GM03348 (cell line): ENCODE results near the gene RANBP17.
A peak's percentile ranks its signal among the peaks of the same experiment; 100 is the strongest.
"Not testable (repeated sequence)": the region's sequence is repeated elsewhere in the genome, so short reads cannot be mapped to it uniquely, and the experiment has no call there.

Experiments used
- DNase-seq: peaks from one replicate; pipeline ENCODE4 v3.0.0; 2012; ENCODE audit warnings: low spot score

RANBP17 gene

DNA sequence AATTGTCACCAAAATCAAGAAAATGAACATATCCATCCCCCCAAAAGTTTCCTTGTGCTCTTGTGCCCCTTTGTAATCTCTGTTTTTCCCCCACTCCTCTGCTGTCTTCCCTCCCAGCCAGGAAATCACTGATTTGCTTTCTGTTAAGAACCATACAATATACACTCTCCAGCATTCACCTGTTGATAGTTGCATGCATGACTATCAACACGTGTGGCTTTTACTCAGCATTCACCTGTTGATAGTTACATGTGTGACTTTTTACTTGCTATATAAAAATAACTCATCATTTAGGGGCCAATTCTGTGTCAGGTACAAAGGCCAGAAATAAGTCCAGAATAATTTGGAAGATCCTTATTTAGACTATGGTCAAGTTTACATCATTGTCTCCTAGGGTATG is 6.0 kb downstream of the RANBP17 start:
- DNase-seq = no peak

DNA sequence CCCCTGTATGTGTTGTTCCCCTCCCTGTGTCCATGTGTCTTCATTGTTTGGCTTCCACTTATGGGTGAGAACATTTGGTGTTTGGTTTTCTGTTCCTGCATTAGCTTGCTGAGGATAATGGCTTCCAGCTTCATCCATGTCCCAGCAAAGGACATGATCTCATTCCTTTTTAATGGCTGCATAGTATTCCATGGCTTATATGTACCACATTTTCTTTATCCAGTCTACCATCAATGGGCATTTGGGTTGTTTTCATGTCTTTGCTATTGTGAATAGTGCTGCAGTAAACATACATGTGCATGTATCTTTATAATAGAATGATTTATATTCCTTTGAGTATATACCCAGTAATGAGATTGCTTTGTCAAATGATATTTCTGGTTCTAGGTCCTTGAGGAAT is 8.6 kb downstream of the RANBP17 start:
- DNase-seq = not testable (repeated sequence)

DNA sequence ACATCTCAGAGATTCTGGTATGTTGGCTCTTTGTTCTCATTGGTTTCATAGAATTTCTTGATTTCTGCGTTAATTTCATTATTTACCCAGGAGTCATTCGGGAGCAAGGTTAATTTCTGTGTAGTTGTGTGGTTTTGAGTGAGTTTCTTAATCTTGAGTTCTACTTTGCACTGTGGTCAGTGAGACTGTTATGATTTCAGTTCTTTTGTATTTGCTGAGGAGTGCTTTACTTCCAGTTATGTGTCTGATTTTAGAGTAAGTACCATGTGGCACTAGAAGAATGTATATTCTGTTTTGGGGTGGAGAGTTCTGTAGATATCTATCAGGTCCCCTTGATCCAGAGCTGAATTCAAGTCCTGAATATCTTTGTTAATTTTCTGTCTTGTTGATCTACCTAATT is 12.2 kb downstream of the RANBP17 start:
- no peak for DNase-seq

DNA sequence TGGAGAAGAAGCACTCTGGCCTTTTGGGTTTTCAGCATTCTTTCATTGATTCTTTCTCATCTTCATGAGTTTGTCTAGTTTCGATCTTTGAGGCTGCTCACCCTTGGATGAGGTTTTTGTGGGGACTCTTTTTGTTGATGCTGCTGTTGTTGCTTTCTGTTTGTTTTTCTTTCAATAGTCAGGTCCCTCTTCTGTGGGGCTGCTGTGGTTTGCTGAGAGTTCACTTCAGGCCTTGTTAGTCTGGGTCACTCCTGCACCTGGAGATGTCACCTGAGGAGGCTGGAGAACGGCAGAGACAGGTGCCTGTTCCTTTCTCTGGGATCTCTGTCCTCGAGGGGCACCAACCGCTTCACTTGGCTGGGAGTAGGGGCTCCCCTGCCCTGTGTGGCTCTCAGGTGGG is 14.0 kb downstream of the RANBP17 start:
- DNase-seq = no peak

DNA sequence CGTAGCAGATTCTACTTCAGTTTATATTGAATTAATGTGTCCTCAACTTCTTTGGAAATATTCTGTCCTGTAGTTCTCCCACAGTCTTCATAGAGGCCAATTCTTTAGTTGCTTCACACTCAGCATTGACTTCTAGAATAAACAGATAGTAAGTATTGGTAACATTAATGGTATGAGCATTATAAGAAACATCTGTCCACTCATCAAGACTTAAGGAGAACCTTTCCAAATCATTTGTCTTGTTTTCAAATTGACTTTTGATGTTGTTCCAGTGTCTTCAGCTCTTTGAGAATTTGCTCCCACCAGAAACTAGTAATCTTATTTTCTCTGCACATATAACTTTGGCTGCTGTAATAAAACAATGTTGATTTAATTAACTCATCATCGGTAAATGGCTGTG is 18.3 kb downstream of the RANBP17 start:
- DNase-seq = no peak

DNA sequence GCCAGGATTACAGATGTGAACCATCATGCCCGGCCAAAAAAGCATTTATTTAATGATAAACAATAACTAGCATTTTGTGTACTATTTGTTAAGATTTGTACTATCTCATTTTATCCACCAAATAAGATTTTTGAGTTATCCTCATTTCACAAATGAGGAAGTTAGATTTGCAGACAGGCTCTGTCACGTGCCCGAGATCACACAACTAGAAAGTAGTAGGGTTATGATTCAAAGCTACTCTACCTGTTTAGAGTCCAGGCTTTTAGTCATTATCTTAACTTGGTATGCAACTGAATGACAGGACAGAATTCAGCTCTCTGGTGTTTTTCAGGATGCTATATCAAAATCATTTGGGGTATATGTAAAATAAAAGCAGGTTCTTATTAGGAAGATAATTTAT is 20.5 kb downstream of the RANBP17 start:
- DNase-seq = no peak

DNA sequence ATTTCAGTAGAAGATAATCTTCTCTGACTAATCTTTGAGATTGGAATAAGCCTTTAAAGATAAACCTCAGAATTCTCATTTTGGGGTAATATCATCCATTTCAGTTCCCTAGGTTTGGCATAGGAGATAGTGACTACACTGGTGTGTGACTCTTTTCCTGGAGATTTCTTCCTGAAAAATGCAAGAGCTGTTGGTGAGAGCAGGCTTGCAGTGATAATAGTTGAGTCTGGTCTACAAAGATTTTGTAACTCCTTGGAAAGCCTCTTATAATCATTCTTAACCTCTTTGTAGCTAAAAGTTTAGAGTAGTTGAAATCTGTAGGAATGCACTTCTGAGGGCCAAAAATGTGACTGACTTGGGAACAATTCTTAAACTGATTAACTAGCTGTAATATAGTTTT is 23.4 kb downstream of the RANBP17 start:
- DNase-seq = peak; percentile 34

DNA sequence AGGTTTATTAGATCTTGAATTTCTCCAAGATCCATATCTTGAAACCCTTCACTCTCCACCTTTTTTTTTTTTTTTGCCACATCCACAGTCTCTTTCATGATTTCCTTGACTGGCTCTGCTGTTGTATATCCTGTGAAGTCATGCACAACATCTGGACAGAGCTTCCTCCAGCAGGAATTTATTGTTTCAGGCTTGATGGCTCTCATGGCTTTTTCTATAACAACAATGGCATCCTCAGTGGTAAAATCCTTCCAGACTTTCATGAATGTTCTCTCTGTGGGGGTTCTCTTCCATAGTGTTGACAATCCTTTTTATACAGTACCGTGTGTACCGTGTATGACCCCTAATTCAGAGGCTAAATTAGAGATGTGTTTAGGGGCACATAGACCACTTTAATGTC is 24.0 kb downstream of the RANBP17 start:
- DNase-seq = no peak

DNA sequence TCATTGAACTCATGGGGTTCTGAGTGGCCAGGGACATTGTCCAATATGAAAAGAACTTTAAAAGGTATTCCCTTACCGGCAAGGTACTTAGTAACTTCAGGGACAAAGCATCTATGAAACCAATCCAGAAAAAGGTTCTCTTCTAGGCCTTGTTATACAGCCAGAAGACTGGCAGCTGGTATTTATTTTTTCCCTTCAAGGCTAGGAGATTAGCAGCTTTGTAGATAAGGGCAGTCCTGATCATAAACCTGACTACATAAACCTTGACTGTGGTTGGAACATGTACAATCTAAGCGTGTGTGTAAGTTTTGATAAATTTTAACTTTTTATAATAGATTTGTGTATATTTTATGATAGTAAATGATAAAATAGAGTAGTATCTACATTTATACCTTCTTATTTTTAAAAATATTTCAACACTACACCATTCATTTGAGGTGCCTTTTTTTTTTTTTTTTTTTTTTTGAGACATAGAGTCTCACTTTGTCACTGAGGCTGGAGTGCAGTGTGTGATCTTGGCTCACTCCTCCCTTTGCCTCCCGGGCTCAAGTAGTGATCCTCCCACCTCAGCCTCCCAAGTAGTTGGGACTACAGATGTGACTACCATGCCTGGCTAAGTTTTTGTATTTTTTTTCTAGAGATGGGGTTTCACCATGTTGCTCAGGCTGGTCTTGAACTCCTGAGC is 24.5 kb downstream of the RANBP17 start:
- DNase-seq = no peak

DNA sequence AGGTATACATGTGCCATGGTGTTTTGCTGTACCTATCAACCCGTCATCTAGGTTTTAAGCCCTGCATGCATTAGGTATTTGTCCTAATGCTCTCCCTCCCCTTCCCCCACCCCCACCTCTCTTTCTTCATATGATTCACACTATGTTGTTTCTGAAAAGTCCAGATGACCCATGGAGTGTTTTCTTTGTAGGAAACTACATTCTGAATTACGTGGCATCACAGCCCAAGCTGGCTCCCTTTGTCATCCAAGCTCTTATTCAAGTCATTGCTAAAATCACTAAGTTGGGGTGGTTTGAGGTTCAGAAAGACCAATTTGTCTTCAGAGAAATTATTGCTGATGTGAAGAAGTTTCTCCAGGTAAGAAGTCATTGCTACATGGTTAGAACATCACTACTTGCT is 30.4 kb downstream of the RANBP17 start:
- DNase-seq = no peak

DNA sequence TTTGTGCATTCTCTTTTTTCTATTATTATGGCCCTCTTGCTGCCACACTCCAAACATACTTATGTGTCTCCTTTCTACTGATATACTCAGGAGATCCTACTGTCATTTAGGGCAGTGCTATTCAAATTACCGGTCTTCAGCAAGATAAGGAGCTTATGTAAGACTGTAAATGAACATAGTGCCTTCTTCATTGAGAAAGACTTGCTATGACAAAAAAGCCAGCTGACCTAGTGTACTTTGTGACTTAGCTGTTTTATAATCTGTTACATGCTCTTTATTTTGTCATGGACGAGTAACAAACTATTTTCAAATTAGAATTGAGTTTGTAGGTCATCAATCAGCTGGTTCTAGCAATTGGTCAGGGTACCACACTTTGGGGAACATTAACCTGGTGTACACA is 32.8 kb downstream of the RANBP17 start:
- DNase-seq = no peak

DNA sequence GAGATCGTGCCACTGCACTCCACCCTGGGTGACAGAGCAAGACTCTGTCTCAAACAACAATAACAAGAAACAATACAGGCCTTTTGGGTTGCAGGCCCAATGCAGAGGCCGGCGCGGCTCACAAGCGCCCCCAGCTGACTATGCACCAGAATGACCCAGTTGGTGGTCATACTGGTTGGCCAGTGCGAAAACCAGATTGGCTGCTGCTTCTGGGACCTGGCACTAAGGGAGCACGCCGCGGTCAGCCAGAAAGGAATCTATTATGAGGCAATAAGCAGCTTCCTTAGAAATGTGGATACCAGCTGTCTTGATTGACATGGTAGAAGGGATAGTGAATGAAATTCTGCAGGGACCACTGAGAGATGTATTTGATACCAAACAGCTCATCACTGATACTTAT is 35.0 kb downstream of the RANBP17 start:
- DNase-seq = peak; percentile 28

DNA sequence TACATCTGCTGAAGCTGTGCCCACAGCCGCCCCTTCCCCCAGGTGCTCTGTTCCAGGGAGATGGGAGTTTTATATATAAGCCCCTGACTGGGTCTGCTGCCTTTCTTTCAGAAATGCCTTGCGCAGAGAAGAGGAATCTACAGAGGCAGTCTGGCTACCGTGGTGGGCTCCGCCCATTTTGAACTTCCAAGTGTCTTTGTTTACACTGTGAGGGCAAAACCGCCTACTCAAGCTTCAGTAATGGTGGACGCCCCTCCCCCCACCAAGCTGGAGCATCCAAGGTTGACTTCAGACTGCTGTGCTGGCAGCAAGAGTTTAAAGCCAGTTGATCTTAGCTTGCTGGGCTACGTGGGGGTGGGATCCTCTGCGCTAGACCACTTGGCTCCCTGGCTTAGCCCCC is 41.3 kb downstream of the RANBP17 start:
- DNase-seq = no peak

DNA sequence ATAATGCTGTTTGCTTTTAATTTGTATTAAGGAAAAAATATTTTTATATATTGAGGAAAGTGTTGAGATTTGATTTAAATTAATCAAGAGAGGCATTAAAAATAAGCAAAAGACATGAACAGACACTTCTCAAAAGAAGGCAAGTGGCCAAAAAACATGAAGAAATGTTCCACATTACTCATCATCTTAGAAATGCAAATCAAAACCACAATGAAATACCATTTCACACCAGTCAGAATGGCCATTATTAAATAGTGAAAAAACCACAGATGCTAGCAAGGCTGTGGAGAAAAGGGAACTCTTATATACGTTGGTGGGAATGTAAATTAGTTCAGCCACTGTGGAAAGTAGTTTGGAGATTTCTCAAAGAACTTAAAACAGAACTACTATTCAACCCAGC is 45.9 kb downstream of the RANBP17 start:
- DNase-seq = no peak

DNA sequence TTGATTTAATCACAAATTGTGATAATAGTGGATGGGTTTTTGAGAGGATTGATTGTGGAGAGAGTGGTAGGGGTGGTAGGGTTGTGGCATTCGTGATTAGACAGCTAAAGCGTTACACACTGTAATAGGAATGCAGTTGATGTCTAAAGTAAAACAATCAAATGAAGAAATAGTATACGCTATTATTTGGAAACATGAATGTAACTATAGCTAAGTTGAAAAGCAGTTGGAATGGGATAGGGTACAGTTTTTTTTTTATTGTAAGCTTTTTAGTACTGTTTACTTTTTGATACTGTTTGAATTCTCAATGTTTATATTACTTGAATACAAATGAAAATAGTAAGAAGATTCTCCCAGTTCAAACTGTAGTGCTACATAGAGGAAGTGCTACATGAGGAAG is 51.8 kb downstream of the RANBP17 start:
- no peak for DNase-seq

DNA sequence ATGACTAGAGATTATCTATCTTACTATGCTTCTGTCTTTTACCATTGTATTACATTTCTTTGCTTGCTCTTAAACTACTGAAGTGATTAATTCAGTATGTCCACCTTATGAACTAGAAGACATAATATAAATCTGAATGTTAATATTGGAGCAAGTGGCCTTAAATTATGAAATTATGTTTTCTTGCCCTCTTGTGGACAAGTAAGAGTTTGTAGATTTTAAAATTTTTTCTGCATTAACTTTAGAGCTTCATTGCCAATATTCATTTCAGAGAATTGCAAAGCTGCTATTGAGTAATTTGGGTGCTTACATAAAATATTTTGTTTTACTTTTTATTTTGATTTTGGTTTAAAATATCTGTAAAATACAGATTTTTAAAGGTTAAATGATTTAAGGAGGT is 55.3 kb downstream of the RANBP17 start:
- DNase-seq = peak; percentile 27

DNA sequence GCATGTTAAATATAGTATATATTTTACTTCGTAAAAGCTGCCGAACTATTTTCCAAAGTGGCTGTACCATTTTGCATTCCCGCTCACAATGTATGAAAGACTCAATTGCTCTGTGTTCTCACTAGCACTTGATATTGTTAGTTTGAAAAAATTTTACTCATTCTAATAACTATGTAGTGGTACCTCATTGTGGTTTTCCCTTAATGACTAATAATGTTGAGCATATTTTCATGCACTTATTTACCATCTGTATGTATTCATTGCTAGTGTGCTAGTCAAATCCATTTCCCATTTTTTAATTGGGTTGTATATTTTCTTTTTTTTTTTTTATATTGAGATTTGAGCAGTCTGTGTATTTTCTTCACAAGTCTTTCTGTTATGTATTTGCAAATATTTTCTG is 58.4 kb downstream of the RANBP17 start:
- no peak for DNase-seq

DNA sequence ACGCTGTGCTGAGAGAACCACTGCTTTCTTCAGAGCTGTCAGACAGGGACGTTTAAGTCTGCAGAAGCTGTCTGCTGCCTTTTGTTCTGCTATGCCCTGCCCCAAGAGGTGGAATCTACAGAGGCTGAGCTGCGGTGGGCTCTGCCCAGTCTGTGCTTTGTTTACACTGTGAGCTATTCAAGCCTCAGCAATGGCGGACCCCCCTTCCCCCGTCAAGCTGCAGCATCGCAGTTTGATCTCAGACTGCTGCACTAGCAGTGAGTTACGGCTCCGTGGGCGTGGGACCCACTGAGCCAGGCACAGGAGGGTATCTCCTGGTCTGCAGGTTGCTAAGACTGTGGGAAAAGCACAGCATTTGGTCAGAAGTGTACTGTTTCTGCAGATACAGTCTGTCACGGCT is 60.5 kb downstream of the RANBP17 start:
- not testable (repeated sequence) for DNase-seq

DNA sequence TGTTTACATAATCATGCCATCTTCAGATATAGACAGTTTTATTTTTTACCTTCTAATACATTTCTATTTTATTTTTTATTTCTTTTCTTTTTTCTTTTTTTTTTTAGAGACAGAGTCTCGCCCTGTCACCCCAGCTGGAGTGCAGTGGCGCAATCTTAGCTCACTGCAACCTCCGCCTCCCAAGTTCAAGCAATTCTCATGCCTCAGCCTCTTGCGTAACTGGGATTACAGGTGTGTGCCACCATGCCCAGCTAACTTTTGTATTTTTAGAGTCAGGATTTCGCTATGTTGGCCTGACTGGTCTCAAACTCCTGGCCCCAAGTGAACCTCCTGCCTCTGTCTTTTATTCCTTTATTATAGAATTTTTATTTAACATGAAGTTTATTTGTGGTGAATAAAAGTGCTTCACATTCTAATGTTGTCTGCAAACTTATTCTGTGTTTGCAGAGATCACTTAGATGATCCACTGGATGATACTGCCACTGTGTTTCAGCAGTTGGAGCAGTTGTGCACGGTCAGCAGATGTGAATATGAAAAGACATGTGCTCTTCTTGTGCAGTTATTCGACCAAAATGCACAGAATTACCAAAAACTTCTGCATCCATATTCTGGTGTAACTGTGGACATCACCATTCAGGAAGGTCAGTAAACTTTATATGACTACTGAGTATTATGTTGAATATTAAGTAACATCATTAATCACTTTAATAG is 62.2 kb downstream of the RANBP17 start:
- no peak for DNase-seq

DNA sequence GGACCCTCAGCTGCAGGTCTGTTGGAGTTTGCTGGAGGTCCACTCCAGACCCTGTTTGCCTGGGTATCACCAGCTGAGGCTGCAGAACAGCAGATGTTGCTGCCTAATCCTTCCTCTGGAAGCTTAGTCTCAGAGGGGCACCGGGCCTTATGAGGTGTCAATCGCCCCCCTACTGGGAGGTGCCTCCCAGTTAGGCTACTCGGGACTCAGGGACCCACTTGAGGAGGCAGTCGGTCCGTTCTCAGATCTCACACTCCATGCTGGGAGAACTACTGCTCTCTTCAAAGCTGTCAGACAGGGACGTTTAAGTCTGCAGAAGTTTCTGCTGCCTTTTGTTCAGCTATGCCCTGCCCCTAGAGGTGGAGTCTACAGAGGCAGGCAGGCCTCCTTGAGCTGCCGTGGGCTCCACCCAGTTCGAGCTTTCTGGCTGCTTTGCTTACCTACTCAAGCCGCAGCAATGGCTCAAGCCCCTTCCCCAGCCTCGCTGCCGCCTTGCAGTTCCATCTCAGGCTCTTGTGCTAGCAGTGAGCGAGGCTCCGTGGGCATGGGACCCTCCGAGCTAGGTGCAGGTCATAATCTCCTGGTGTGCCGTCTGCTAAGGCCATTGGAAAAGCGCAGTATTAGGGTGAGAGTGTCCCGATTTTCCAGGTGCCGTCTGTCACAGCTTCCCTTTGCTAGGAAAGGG is 73.9 kb downstream of the RANBP17 start:
- DNase-seq = not testable (repeated sequence)

DNA sequence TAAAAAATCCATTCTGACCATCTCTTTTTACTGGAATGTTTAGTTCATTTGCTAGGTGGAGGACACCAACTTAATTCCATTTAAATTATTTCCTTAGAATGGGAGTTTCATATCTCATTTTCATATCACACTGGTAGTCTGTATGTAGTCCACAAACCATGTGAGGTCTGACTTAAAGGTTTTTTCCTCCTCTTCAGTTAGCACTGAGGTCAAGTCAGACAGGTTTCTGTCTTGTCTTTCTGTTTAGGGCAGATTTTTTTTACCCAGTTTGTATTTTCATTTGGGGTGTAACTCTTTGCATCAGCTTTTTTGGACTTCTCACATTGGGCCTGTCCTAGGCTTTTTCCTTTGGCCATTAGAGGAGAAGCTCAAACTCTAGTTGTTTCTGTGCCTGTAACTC is 75.3 kb downstream of the RANBP17 start:
- DNase-seq = no peak

DNA sequence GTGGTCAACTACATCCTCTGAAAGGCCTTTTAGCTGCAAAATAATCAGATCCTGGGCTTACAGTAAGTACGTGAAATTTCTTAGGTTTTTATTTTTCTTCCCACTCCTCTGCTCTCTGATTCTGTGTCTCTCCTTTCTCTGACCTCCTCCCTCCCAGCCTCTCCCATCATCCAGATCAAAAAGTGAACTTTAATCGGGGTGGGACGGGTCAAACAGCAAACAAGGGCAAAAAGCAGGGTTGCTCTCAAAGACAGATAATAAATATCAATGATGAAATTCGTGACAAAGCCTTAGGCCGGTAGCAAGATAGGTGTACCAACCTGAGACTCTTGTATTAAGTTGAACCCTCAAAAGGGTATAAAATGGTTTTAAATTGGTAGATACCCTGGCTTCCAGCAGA is 76.1 kb downstream of the RANBP17 start:
- DNase-seq = no peak

DNA sequence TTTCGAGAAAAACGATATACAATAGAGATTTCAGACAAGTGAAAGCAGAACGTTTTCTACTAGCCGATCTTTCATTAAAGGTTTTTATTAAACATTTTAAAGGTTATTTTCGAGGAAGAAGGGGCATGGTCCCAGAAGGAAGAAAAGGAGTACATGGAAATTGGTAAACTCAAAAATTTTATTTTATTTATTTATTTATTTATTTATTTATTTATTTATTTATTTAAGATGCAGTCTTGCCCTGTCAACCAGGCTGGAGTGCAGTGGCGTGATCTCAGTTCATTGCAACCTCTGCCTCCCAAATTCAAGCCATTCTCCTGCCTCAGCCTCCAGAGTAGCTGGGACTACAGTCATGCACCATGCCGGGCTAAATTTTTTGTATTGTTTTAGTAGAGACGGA is 77.4 kb downstream of the RANBP17 start:
- no peak for DNase-seq

DNA sequence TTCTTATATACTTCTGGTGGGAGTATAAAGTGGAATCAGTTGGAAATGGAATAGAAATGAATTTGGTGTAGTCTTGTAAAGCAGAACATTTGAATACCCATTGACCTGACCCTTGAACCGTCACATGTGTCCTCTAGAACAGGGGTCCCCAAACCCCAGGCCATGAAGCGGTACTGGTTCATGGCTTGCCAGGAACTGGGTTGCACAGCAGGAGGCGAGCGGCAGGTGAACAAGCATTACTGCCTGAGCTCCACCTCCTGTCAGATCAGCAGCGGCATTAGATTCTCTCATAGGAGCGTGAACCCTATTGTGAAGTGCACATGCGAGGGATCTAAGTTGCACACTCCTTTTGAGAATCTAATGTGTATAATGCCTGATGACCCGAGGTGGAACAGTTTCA is 80.0 kb downstream of the RANBP17 start:
- no peak for DNase-seq
